Stimulated activated CD4-positive, alpha-beta T cell treated with anti-CD3 and anti-CD28 coated beads, Interleukin-12 subunit alpha, Interleukin-12 subunit beta, amount 100 ng/mL, for 48 hours (primary cell): ENCODE measurements around the gene CRAMP1.

Experiments used
- DNase-seq, 3 donors: peaks; one replicate each; pipeline ENCODE4 v3.0.0-alpha.2; 2020; ENCODE audit warnings: low read depth in 2 of 3, low spot score in 1 of 3

CRAMP1 gene

DNA sequence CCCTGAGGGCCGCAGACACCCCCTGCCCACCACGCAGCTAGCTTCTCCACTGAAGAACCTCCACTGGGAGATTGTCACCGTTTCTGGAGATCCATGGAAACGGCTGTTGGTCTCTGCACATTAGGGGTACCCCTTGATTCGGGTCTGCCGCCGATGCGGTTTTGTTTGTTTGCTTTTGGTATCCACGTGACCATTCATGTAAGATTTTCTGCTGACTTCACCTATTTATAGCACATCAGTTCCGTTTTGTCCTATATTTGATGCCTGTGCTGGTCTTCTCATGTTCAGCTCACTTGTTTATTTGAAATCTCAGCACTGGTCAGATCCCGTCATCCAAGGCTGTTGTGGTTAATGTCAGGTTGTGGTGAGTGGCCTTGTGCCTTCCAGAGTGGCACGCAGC lies 21.1 kb downstream of the CRAMP1 start:
- DNase-seq, result no peak

DNA sequence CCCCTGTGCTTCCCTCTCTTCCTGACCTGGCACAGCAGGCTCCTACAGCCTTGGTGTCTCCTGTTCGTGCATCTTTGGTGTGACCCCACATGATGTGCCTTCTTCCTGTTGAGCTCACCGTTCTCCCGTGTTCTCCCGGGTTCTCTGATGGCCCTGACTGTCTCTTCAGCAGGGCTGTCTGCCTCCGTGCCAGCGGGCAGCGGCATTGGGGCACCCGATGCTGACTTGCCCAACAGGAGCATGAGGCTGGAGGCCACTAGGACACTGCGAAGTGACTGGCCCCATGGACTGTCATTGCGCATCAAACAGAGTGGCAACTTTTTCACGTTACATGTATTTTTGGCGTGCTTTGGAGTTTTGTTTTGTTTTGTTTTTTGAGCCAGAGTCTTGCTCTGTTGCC lies 22.4 kb downstream of the CRAMP1 start:
- no peak for DNase-seq

GRCh38 chr16:1635070-1635469 lies 22.9 kb downstream of the CRAMP1 start:
- no peak for DNase-seq

- no peak for DNase-seq
These were observed 25.4 kb downstream of the CRAMP1 start for GRCh38 chr16:1637526-1637925.

DNA sequence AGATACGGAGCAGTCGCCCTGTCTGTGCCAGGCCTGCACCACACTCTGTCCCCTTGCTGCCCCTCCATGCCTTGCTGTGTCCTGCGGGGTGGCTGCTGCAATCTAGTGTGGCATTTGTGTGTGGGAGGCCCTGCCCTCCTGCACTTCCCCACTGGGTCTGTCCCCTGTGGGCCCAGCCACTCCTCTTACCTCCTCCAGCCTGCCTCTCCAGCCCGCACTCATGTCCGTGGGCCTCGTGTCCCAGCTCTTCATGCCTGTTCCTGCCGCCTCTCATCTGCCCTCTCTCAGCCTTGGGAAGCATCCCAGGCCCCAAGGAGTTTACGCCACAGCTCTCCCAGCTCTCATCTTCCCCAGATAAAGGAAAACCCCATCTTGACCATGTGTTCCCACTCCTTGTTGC lies 26.6 kb downstream of the CRAMP1 start:
- no peak for DNase-seq

- DNase-seq, result no peak
These were observed 27.1 kb downstream of the CRAMP1 start for GRCh38 chr16:1639282-1639681.

DNA sequence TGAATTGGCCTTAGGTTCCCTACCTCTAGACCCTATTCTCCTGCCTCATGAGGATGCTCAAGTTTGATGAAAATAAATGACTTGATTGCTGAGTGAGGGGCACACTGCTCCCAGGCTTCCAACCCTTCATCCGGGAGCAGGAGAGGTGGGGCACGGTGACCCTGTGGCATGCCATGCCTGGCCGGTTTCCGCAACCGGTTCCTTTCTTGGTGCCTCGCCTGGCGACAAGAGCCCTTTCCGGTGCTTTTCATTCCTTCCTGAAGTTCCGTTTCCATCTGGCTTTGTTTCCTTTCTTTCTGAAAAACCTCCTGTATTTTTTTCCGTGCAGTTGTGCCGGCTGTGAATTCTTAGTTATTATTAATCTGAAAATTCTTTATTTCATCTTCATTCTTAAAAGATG lies 27.7 kb downstream of the CRAMP1 start:
- no peak for DNase-seq

GRCh38 chr16:1640261-1640941 lies 28.2 kb downstream of the CRAMP1 start:
- no peak for DNase-seq

GRCh38 chr16:1641261-1641660 lies 29.1 kb downstream of the CRAMP1 start:
- DNase-seq, result no peak

DNA sequence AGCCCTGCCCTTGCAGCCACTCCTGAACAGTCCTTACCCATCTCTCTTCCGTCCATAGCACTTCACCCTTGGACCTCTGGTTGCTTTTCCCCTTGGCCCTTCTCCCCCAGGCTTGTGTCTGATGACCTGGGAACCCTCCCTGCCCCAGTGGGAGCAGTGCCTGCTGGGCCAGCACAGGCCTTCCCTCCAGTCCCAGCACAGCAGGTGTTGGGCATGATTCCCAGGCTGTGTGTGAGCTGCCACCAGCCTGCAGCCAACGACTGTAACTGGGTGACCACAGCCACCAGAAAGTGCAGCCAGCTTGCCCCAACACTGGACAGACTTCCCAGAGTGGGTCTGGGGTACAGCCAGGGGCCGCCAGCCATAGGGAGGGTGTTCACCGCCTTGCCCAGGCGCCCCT lies 30.0 kb downstream of the CRAMP1 start:
- DNase-seq, result no peak

DNA sequence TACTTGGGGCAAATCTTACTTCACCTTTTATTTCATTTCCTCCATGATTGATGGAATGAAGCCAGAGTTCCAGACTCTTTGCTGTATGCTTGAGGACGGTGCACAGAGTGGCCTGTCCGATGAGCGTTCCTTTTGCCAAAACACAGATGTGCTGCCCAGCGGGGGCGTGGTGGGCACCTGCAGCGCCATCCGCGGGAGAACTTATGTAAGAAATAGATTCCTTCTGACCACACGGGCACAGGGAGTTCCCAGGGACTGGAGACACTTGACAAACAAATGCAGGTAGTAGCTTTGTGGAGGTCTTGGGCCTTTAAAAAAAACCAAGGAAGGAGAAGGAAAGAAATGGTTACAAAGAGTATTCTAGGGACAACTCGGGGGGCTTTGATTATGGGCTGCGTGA lies 30.6 kb downstream of the CRAMP1 start:
- DNase-seq, result no peak

GRCh38 chr16:1643521-1643920 lies 31.4 kb downstream of the CRAMP1 start:
- no peak for DNase-seq

GRCh38 chr16:1645914-1646525 lies 33.9 kb downstream of the CRAMP1 start:
- DNase-seq, result peak; percentile 12 to 23 (median 15)

- DNase-seq, result no peak
These were observed 35.7 kb downstream of the CRAMP1 start for GRCh38 chr16:1647856-1648255.

GRCh38 chr16:1650131-1650530 lies 38.0 kb downstream of the CRAMP1 start:
- DNase-seq, result no peak

- DNase-seq, result no peak
These were observed 39.2 kb downstream of the CRAMP1 start for GRCh38 chr16:1651094-1651973.

DNA sequence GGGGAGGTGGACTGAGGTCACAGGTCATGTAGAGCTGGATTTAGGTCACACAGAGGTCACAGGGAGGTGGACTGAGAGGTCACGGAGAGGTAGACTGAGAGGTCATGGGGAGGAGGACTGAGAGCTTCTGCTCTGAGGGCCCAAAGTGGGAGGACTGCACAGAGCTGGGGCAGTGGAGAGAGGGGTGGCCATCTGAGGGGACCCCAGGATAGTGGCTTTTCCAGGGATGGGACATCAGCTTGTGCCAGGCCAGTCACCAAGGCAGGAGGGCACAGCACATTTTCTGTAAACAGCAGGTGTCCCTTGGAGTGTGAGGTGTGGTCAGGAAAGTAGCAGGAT lies 39.8 kb downstream of the CRAMP1 start:
- DNase-seq, result no peak

DNA sequence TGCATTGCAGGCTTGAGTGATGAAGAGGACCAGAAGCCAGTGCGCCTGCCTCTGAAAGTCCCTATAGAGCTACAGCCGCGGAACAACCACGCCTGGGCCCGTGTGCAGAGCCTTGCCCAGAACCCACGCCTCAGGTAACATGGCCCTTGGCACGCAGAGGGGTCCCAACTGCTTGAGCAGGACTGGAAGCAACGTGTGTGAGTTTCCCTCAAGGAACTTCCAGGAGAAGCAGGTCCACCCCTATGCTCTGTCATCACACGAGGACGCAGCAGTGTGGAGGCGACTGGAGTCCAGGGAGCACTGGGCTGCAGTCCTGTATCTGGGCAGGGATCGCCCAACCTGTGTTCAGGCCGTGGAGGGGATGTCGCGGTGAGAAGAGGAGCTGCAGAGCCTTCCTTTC lies 40.9 kb downstream of the CRAMP1 start:
- no peak for DNase-seq

DNA sequence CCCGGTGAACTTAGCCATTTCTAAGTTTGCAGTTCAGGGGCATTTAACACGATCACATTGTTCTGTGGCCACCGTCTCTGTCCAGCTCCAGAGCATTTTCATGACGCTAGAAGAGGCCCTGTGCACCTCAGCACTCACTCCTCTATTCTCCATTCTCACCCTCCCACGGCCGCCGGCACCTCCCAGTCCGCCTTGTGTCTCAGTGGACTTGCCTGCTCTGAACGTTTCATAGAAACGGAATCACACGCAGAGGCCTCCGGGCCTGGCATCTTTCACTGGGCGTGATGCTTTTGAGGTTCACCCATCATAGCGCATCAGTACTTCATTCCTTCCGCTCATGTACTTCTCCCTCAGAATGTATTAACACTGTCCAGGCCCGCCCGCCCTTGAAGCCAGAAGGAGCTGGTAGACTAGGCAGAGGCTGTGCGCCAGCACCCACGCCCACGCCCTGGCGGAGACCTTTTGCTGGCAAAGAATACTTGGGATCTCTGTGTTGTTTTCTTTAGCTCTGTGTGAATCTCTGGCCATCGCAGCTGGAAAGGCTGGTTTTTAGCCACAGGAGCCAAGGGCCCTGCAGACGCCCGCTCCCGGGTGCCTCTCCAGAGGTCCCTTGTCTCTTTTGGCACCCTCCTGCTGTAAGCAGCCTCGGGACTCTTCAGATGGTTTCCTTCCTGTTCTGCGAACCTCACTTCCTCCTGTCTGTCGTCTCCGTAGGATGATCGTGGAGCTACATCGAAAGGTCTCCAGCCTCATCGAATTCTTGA lies 42.5 kb downstream of the CRAMP1 start:
- DNase-seq, result no peak

DNA sequence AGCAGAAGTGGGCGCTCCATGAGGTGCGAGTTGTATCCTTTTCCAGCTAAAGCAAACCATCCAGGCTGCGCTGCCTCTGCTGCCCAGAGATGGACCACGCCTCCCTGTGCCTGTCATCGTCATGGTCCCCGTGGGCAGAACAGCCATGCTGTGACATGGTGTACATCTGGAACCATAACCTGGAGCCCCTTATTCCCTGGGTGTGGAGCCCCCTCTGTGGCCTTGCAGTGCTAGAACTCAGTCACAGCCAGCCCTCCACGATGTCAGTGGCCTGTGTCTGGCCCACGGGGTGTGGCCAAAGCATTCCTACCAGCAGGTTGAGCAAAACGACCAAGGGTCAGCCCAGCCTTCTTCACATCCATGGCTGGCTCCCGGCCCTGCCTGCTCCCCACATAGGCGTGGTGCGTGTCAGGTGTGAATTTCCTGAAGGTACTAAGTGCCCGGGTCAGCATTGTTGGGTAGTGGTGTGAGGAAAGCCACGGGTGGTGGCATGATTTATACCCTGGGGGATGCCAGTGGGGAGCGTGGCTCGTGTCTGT lies 43.2 kb downstream of the CRAMP1 start:
- no peak for DNase-seq
